ENCODE results near the gene SELENON. TPM values are rescaled to one million over a fixed set of nuclear protein-coding genes. Genes with fewer than 3 reads are reported as not detected.

The SELENON gene
- total RNA-seq, 3 donors from 2014 or later = 16.6 to 39.0 (median 22.1) TPM

- Histone ChIP-seq H3K27me3 (no peaks in the 10 kb centered on the region), H3K4me1 (peaks cover 13 to 20% of the 10 kb centered on the region in 2 donors), H3K27ac (peak overlapping the region in 1 of 2 donors; percentile 61), H3K9me3 (no peaks in the 10 kb centered on the region), H3K36me3 (no peaks in the 10 kb centered on the region), H3K4me3 (no peak overlapping the region)
- intact Hi-C loops (cut with DNase I; ENCODE audit: low total_unique reads) = loop anchor here (10.0 kb wide), 1 partner anchor 189 kb away; the partner anchor contains the start of gene MAN1C1
- no peak for TF ChIP-seq POLR2A (IDR thresholded peaks at IDR 0.05)
- TF ChIP-seq CTCF (IDR thresholded peaks at IDR 0.05) = no peak
- TF ChIP-seq POLR2AphosphoS5 (IDR thresholded peaks at IDR 0.05) = no peak
- DNase-seq (ENCODE audit: low spot score in 2 of 2) = no peak
Measured at GRCh38 chr1:25803368-25803767, 3.4 kb downstream of the SELENON start.

GRCh38 chr1:25804244-25804963 is 4.4 kb downstream of the SELENON start:
- TF ChIP-seq POLR2A (IDR thresholded peaks at IDR 0.05) (no peak), CTCF (IDR thresholded peaks at IDR 0.05) (no peak)

GRCh38 chr1:25804964-25805862 is 5.2 kb downstream of the SELENON start:
- Histone ChIP-seq H3K27ac (peak overlapping the region; percentile 78 to 91), H3K27me3 (no peaks in the 10 kb centered on the region), H3K36me3 (no peaks in the 10 kb centered on the region), H3K4me1 (peaks cover 8 to 16% of the 10 kb centered on the region in 2 donors), H3K4me3 (peak overlapping the region in 1 of 3 donors; percentile 22), H3K9me3 (no peaks in the 10 kb centered on the region)
- intact Hi-C loops (cut with DNase I; ENCODE audit: low total_unique reads) = loop anchor here (10.0 kb wide), 1 partner anchor 190 kb away; the partner anchor contains the start of gene MAN1C1
- no peak for DNase-seq (ENCODE audit: low spot score in 2 of 2)
- TF ChIP-seq POLR2AphosphoS5 (IDR thresholded peaks at IDR 0.05) = no peak
- no peak for TF ChIP-seq CTCF (IDR thresholded peaks at IDR 0.05)
- no peak for TF ChIP-seq POLR2A (IDR thresholded peaks at IDR 0.05)

More at GRCh38 chr1:25804244-25804963, 4.4 kb downstream of the SELENON start:
- DNase-seq (ENCODE audit: low spot score in 2 of 2) = no peak
- Histone ChIP-seq H3K4me1 (peaks cover 11 to 16% of the 10 kb centered on the region in 2 donors), H3K27ac (peak overlapping the region; percentile 78 to 91), H3K27me3 (no peaks in the 10 kb centered on the region), H3K9me3 (no peaks in the 10 kb centered on the region), H3K36me3 (no peaks in the 10 kb centered on the region), H3K4me3 (no peak overlapping the region)
- intact Hi-C loops (cut with DNase I; ENCODE audit: low total_unique reads) = loop anchor here (10.0 kb wide), 1 partner anchor 190 kb away; the partner anchor contains the start of gene MAN1C1

- Histone ChIP-seq H3K9me3 (no peaks in the 10 kb centered on the region), H3K27ac (peak overlapping the region; percentile 78 to 91), H3K4me3 (peak overlapping the region in 1 of 3 donors; percentile 22), H3K36me3 (no peaks in the 10 kb centered on the region), H3K4me1 (peaks cover 8 to 16% of the 10 kb centered on the region in 2 donors), H3K27me3 (no peaks in the 10 kb centered on the region)
- intact Hi-C loops (cut with DNase I; ENCODE audit: low total_unique reads) = loop anchor here (10.0 kb wide), 1 partner anchor 191 kb away; the partner anchor contains the start of gene MAN1C1
- TF ChIP-seq POLR2A (IDR thresholded peaks at IDR 0.05) = no peak
- TF ChIP-seq POLR2AphosphoS5 (IDR thresholded peaks at IDR 0.05) = no peak
- TF ChIP-seq CTCF (IDR thresholded peaks at IDR 0.05) = no peak
- DNase-seq (ENCODE audit: low spot score in 2 of 2) = peak in 1 of 2 donors; percentile 73
Measured at GRCh38 chr1:25805863-25806225, 5.9 kb downstream of the SELENON start.

Measured in breast epithelium (tissue), 4 donors.